Sigmoid colon (tissue), 4 donors: ENCODE measurements around the gene PAWR.

Experiments used
- POLR2AphosphoS5 ChIP-seq, 4 donors: sonication (generic); formaldehyde crosslinking; IDR thresholded peaks; one replicate each; pipeline ENCODE4 v1.6.1; 2017; ENCODE audit warnings: antibody characterized with exemption in 4 of 4
- TF ChIP-seq, protein P1 (sequence below), 4 experiments: fragments of 450-650 bp in 3 of 4; fragments of 200-600 bp in 1 of 4; IDR thresholded peaks; one replicate each; pipeline ENCODE4 v1.5.1; 2016 to 2019; ENCODE audit warnings: antibody characterized with exemption in 4 of 4, mild to moderate bottlenecking in 3 of 4, moderate library complexity in 2 of 4

GRCh38 chr12:79557690-79558315 lies 133.0 kb downstream of the PAWR start:
- TF ChIP-seq, protein P1, sequence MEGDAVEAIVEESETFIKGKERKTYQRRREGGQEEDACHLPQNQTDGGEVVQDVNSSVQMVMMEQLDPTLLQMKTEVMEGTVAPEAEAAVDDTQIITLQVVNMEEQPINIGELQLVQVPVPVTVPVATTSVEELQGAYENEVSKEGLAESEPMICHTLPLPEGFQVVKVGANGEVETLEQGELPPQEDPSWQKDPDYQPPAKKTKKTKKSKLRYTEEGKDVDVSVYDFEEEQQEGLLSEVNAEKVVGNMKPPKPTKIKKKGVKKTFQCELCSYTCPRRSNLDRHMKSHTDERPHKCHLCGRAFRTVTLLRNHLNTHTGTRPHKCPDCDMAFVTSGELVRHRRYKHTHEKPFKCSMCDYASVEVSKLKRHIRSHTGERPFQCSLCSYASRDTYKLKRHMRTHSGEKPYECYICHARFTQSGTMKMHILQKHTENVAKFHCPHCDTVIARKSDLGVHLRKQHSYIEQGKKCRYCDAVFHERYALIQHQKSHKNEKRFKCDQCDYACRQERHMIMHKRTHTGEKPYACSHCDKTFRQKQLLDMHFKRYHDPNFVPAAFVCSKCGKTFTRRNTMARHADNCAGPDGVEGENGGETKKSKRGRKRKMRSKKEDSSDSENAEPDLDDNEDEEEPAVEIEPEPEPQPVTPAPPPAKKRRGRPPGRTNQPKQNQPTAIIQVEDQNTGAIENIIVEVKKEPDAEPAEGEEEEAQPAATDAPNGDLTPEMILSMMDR (IDR thresholded peaks at IDR 0.05), result no peak
- no peak for TF ChIP-seq POLR2AphosphoS5 (IDR thresholded peaks at IDR 0.05)
